ENCODE results near the gene RBM39. TPM values are rescaled to one million over a fixed set of nuclear protein-coding genes. Genes with fewer than 3 reads are reported as not detected.
"Not testable (repeated sequence)": the region's sequence is repeated elsewhere in the genome, so short reads cannot be mapped to it uniquely, and the experiment has no call there.

Gene RBM39
- total RNA-seq, 4 donors from 2014 or later: 98.5 to 165 (median 130) TPM

DNA sequence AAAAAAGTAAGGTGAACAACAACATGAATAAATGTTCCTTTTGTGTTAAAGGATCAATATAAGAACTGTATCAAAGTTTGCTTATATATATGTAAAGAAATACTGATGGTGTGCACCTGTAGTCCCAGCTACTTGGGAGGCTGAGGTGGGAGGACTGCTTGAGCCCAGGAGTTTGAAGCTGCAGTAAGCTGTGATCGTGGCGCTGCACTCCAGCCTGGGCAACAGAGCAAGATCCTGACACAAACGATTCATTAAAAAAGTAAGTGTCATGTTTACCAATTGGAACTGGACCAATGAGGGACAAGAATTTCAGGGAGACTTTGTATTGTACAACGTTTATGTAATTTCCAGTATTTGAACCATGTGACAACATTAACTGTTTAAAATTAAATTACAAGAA is 24.8 kb upstream of the RBM39 start:
- in situ Hi-C loops (cut with MboI; ENCODE audit: low sequenced_read_pairs in 4 of 4) (no loop called here), intact Hi-C loops (cut with DNase I; ENCODE audit: low total_unique reads) (no loop called here)
- H3K4me3 ChIP-seq: no peak overlapping the region
- no peaks in the 10 kb centered on the region for H3K9me3 ChIP-seq
- H3K27ac ChIP-seq: peak overlapping the region; percentile 85 to 95 (median 91)
- ATAC-seq (no peak), DNase-seq (no peak)
- TF ChIP-seq POLR2A (IDR thresholded peaks at IDR 0.05): no peak
- TF ChIP-seq, protein P1, sequence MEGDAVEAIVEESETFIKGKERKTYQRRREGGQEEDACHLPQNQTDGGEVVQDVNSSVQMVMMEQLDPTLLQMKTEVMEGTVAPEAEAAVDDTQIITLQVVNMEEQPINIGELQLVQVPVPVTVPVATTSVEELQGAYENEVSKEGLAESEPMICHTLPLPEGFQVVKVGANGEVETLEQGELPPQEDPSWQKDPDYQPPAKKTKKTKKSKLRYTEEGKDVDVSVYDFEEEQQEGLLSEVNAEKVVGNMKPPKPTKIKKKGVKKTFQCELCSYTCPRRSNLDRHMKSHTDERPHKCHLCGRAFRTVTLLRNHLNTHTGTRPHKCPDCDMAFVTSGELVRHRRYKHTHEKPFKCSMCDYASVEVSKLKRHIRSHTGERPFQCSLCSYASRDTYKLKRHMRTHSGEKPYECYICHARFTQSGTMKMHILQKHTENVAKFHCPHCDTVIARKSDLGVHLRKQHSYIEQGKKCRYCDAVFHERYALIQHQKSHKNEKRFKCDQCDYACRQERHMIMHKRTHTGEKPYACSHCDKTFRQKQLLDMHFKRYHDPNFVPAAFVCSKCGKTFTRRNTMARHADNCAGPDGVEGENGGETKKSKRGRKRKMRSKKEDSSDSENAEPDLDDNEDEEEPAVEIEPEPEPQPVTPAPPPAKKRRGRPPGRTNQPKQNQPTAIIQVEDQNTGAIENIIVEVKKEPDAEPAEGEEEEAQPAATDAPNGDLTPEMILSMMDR (IDR thresholded peaks at IDR 0.05 in 4 of 5, conservative IDR thresholded peaks at IDR 0.05 in 1 of 5): no peak
- H3K4me1 ChIP-seq: peaks cover 36 to 39% of the 10 kb centered on the region in 2 donors
- no peaks in the 10 kb centered on the region for H3K36me3 ChIP-seq
- no peaks in the 10 kb centered on the region for H3K27me3 ChIP-seq

GRCh38 chr20:35764936-35765335 is 22.9 kb upstream of the RBM39 start:
- H3K36me3 ChIP-seq; H3K27ac ChIP-seq; ATAC-seq; H3K4me3 ChIP-seq; H3K9me3 ChIP-seq; intact Hi-C loops (cut with DNase I; ENCODE audit: low total_unique reads); DNase-seq; in situ Hi-C loops (cut with MboI; ENCODE audit: low sequenced_read_pairs in 4 of 4); H3K27me3 ChIP-seq: not testable (repeated sequence)
- peaks cover 20 to 23% of the 10 kb centered on the region in 2 donors for H3K4me1 ChIP-seq

GRCh38 chr20:35762461-35762860 is 20.4 kb upstream of the RBM39 start:
- intact Hi-C loops (cut with DNase I; ENCODE audit: low total_unique reads): no loop called here
- H3K4me1 ChIP-seq: peaks cover 0 to under 1% of the 10 kb centered on the region in 2 donors
- DNase-seq: no peak
- H3K36me3 ChIP-seq: no peaks in the 10 kb centered on the region
- ATAC-seq: no peak
- TF ChIP-seq, protein P1 (IDR thresholded peaks at IDR 0.05 in 4 of 5, conservative IDR thresholded peaks at IDR 0.05 in 1 of 5): no peak
- TF ChIP-seq POLR2A (IDR thresholded peaks at IDR 0.05): no peak
- H3K9me3 ChIP-seq: no peaks in the 10 kb centered on the region
- no peak overlapping the region for H3K27ac ChIP-seq
- H3K27me3 ChIP-seq: no peaks in the 10 kb centered on the region
- in situ Hi-C loops (cut with MboI; ENCODE audit: low sequenced_read_pairs in 4 of 4): no loop called here
- H3K4me3 ChIP-seq: no peak overlapping the region

DNA sequence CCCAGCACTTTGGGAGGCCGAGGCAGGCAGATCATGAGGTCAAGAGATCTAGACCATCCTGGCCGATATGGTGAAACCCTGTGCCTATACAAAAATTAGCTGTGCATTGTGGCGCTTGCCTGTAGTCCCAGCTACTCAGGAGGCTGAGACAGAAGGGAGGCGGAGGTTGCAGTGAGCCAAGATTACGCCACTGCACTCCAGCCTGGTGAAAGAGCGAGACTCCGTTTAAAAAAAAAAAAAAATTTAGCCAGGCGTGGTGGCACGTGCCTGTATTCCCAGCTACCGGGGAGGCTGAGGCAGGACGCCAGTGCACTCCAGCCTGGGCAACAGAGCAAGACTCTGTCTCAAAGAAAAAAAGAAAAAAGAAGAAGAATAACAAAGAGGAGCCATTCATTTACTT is 19.5 kb upstream of the RBM39 start:
- H3K36me3 ChIP-seq; ATAC-seq; DNase-seq; intact Hi-C loops (cut with DNase I; ENCODE audit: low total_unique reads); H3K4me3 ChIP-seq; H3K9me3 ChIP-seq; in situ Hi-C loops (cut with MboI; ENCODE audit: low sequenced_read_pairs in 4 of 4); H3K27me3 ChIP-seq; H3K27ac ChIP-seq; H3K4me1 ChIP-seq: not testable (repeated sequence)

GRCh38 chr20:35757098-35757705 is 15.1 kb upstream of the RBM39 start:
- H3K27ac ChIP-seq: peak overlapping the region in 2 of 4 donors; percentile 9 to 50
- no peaks in the 10 kb centered on the region for H3K27me3 ChIP-seq
- H3K4me3 ChIP-seq: no peak overlapping the region
- no peak for ATAC-seq
- no peaks in the 10 kb centered on the region for H3K36me3 ChIP-seq
- no peak for TF ChIP-seq POLR2A (IDR thresholded peaks at IDR 0.05)
- TF ChIP-seq, protein P1 (IDR thresholded peaks at IDR 0.05 in 4 of 5, conservative IDR thresholded peaks at IDR 0.05 in 1 of 5): no peak
- intact Hi-C loops (cut with DNase I; ENCODE audit: low total_unique reads): no loop called here
- no peak for DNase-seq
- H3K9me3 ChIP-seq: no peaks in the 10 kb centered on the region
- in situ Hi-C loops (cut with MboI; ENCODE audit: low sequenced_read_pairs in 4 of 4): no loop called here
- H3K4me1 ChIP-seq: peaks cover 0 to 2% of the 10 kb centered on the region in 2 donors

GRCh38 chr20:35756404-35756803 is 14.3 kb upstream of the RBM39 start:
- Histone ChIP-seq H3K27me3 (no peaks in the 10 kb centered on the region), H3K27ac (no peak overlapping the region), H3K9me3 (no peaks in the 10 kb centered on the region), H3K4me1 (peaks cover 0 to 2% of the 10 kb centered on the region in 2 donors), H3K4me3 (no peak overlapping the region), H3K36me3 (no peaks in the 10 kb centered on the region)
- DNase-seq: no peak
- intact Hi-C loops (cut with DNase I; ENCODE audit: low total_unique reads) (no loop called here), in situ Hi-C loops (cut with MboI; ENCODE audit: low sequenced_read_pairs in 4 of 4) (no loop called here)
- TF ChIP-seq POLR2A (IDR thresholded peaks at IDR 0.05): no peak
- TF ChIP-seq, protein P1 (IDR thresholded peaks at IDR 0.05 in 4 of 5, conservative IDR thresholded peaks at IDR 0.05 in 1 of 5): no peak
- no peak for ATAC-seq

Data from gastrocnemius medialis (tissue), 4 donors.